ENCODE measurements around the gene HSF2.

DNA sequence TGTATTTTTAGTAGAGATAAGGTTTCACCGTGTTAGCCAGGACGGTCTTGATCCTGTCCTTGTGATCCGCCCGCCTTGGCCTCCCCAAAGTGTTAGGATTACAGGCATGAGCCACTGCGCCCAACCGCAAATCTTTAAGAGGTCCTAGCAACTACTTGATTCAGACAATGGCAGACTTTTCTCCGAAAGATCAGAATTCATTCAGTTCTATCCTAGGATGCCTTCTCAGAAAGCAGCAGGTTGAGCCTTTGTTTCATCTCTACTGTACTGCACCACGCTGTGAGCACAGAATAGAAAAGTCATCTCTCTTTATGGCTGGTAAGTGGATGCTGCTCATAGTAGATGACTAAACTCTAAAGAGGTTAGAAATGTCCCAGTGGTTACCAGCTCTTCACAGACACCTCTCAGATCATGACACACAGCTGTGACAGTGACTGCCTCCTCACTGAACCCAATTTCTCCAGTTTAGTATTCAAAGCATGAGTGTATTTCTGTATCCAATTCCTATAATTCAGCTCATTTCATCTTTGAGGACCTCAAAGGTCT is 6.0 kb upstream of the HSF2 start:
- no peak for TF ChIP-seq POLR2A (IDR thresholded peaks at IDR 0.05)
- TF ChIP-seq, protein P1, sequence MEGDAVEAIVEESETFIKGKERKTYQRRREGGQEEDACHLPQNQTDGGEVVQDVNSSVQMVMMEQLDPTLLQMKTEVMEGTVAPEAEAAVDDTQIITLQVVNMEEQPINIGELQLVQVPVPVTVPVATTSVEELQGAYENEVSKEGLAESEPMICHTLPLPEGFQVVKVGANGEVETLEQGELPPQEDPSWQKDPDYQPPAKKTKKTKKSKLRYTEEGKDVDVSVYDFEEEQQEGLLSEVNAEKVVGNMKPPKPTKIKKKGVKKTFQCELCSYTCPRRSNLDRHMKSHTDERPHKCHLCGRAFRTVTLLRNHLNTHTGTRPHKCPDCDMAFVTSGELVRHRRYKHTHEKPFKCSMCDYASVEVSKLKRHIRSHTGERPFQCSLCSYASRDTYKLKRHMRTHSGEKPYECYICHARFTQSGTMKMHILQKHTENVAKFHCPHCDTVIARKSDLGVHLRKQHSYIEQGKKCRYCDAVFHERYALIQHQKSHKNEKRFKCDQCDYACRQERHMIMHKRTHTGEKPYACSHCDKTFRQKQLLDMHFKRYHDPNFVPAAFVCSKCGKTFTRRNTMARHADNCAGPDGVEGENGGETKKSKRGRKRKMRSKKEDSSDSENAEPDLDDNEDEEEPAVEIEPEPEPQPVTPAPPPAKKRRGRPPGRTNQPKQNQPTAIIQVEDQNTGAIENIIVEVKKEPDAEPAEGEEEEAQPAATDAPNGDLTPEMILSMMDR (IDR thresholded peaks at IDR 0.05), result no peak

Data from vagina (tissue), 2 donors.